AG09309 (cell line): ENCODE results near the gene RPAIN.

Experiments
- DNase-seq: peaks from one replicate; pipeline ENCODE4 v3.0.0-alpha.2; 2010; ENCODE audit warnings: low read depth
- H3K4me3 ChIP-seq: 2 replicates; pipeline ENCODE4 v1.5.1; 2011; ENCODE audit warnings: mild to moderate bottlenecking, low read depth, low read length, moderate library complexity; ENCODE audit not compliant: control insufficient read depth
- CTCF ChIP-seq: IDR thresholded peaks from 2 replicates; pipeline ENCODE4 v1.5.1; 2011; ENCODE audit warnings: mild to moderate bottlenecking, low read depth, low read length, inconsistent platforms; ENCODE audit not compliant: insufficient read depth, control insufficient read depth; ENCODE audit errors: missing control alignments

The RPAIN gene

GRCh38 chr17:5381542-5381941 is 38.4 kb upstream of the RPAIN start:
- TF ChIP-seq CTCF: no peak
- no peak overlapping the region for H3K4me3 ChIP-seq
- no peak for DNase-seq

- H3K4me3 ChIP-seq: no peak overlapping the region
- TF ChIP-seq CTCF: no peak
- no peak for DNase-seq
These were observed 28.3 kb upstream of the RPAIN start for GRCh38 chr17:5391678-5392077.

- no peak overlapping the region for H3K4me3 ChIP-seq
- TF ChIP-seq CTCF: no peak
- DNase-seq: no peak
These were observed 23.4 kb upstream of the RPAIN start for GRCh38 chr17:5396612-5397011.

- TF ChIP-seq CTCF: no peak
- H3K4me3 ChIP-seq: no peak overlapping the region
- no peak for DNase-seq
These were observed 20.2 kb upstream of the RPAIN start for GRCh38 chr17:5399767-5400166.

GRCh38 chr17:5405400-5405799 is 14.6 kb upstream of the RPAIN start:
- no peak for DNase-seq
- H3K4me3 ChIP-seq: no peak overlapping the region
- no peak for TF ChIP-seq CTCF

GRCh38 chr17:5408186-5408585 is 11.8 kb upstream of the RPAIN start:
- TF ChIP-seq CTCF: no peak
- no peak overlapping the region for H3K4me3 ChIP-seq
- DNase-seq: no peak

- no peak for TF ChIP-seq CTCF
These were observed 9.2 kb upstream of the RPAIN start for GRCh38 chr17:5410594-5411272.

More at GRCh38 chr17:5410594-5411272, 9.2 kb upstream of the RPAIN start:
- H3K4me3 ChIP-seq: no peak overlapping the region
- DNase-seq: no peak
